Cardiac muscle cell (in vitro differentiated cells and primary cell): Measurements from ENCODE around the gene ERC1. TPM values are rescaled to one million over a fixed set of nuclear protein-coding genes. Genes with fewer than 3 reads are reported as not detected.

Experiments
- DNase-seq, 2 donors: peaks; one replicate each; pipeline versions ENCODE4 v3.0.0 to v3.0.0-alpha.2; 2010 to 2017; ENCODE audit warnings: low read depth in 1 of 2, low spot score in 1 of 2
- H3K27ac ChIP-seq: fragments of 200-600 bp; sonication (generic); 2 replicates; pipeline ENCODE4 v1.5.1; 2016
- H3K27me3 ChIP-seq: fragments of 200-600 bp; sonication (generic); 2 replicates; pipeline ENCODE4 v1.6.0; 2016; ENCODE audit warnings: control low read depth
- H3K36me3 ChIP-seq: fragments of 200-600 bp; sonication (generic); 2 replicates; pipeline ENCODE4 v1.5.1; 2016; ENCODE audit warnings: control low read depth
- H3K4me1 ChIP-seq: fragments of 200-600 bp; sonication (generic); 2 replicates; pipeline ENCODE4 v1.8.1; 2017; ENCODE audit warnings: low read depth, mild to moderate bottlenecking, mixed run types
- H3K4me3 ChIP-seq: fragments of 200-600 bp; sonication (generic); 2 replicates; pipeline ENCODE4 v1.5.1; 2016; ENCODE audit warnings: mild to moderate bottlenecking
- H3K9me3 ChIP-seq: fragments of 200-600 bp; sonication (generic); 2 replicates; pipeline ENCODE4 v1.5.1; 2017; ENCODE audit warnings: low read depth, mild to moderate bottlenecking, control low read depth
- CTCF ChIP-seq: IDR thresholded peaks from 2 replicates; pipeline ENCODE4 v1.5.1; 2012; ENCODE audit warnings: low read depth, mild to moderate bottlenecking, low read length
- polyA plus RNA-seq: library from polyadenylated mRNA; unstranded; fragments of >200 nt; fragmentation: Nextera tagmentation; extraction: Ambion mirVana; gene quantifications from 2 replicates; pipeline ENCODE4 v1.2.1, GENCODE V29; 2016
- total RNA-seq: library from RNA; depleted of rRNA; stranded (reverse); fragments of >200 nt; gene quantifications from 2 replicates; pipeline ENCODE4 v1.2.3, GENCODE V29; 2016

Gene ERC1
- total and polyA plus RNA-seq, 2 experiments from 2014 or later: 34.1 to 46.3 TPM

- no peak for TF ChIP-seq CTCF
- Histone ChIP-seq H3K4me3 (no peak overlapping the region), H3K27ac (no peak overlapping the region), H3K9me3 (no peaks in the 10 kb centered on the region), H3K36me3 (no peaks in the 10 kb centered on the region), H3K4me1 (no peaks in the 10 kb centered on the region), H3K27me3 (no peaks in the 10 kb centered on the region)
- DNase-seq: no peak
Measured at GRCh38 chr12:1065629-1066028, 74.6 kb downstream of the ERC1 start.

GRCh38 chr12:1069846-1070245 is 78.8 kb downstream of the ERC1 start:
- no peak overlapping the region for H3K4me3 ChIP-seq
- no peak for TF ChIP-seq CTCF
- no peaks in the 10 kb centered on the region for H3K36me3 ChIP-seq
- H3K4me1 ChIP-seq: no peaks in the 10 kb centered on the region
- DNase-seq: no peak
- H3K27ac ChIP-seq: no peak overlapping the region
- H3K9me3 ChIP-seq: no peaks in the 10 kb centered on the region
- H3K27me3 ChIP-seq: no peaks in the 10 kb centered on the region

- no peak for TF ChIP-seq CTCF
- no peaks in the 10 kb centered on the region for H3K36me3 ChIP-seq
Measured at GRCh38 chr12:1071182-1071581, 80.2 kb downstream of the ERC1 start.

GRCh38 chr12:1073652-1074051 is 82.6 kb downstream of the ERC1 start:
- no peak for DNase-seq
- Histone ChIP-seq H3K9me3 (no peaks in the 10 kb centered on the region), H3K4me1 (no peaks in the 10 kb centered on the region), H3K4me3 (no peak overlapping the region), H3K27me3 (no peaks in the 10 kb centered on the region), H3K27ac (no peak overlapping the region), H3K36me3 (no peaks in the 10 kb centered on the region)
- no peak for TF ChIP-seq CTCF

More at GRCh38 chr12:1071182-1071581, 80.2 kb downstream of the ERC1 start:
- H3K27ac ChIP-seq: no peak overlapping the region
- no peaks in the 10 kb centered on the region for H3K27me3 ChIP-seq
- H3K4me1 ChIP-seq: no peaks in the 10 kb centered on the region
- DNase-seq: peak in 1 of 2 donors; percentile 16
- no peaks in the 10 kb centered on the region for H3K9me3 ChIP-seq
- H3K4me3 ChIP-seq: no peak overlapping the region

- TF ChIP-seq CTCF: no peak
- no peak overlapping the region for H3K4me3 ChIP-seq
- no peak for DNase-seq
- H3K36me3 ChIP-seq: no peaks in the 10 kb centered on the region
- no peaks in the 10 kb centered on the region for H3K4me1 ChIP-seq
- H3K9me3 ChIP-seq: no peaks in the 10 kb centered on the region
- no peaks in the 10 kb centered on the region for H3K27me3 ChIP-seq
- H3K27ac ChIP-seq: no peak overlapping the region
Measured at GRCh38 chr12:1077036-1077803, 86.2 kb downstream of the ERC1 start.
